ENCODE data around the gene SH2D5.
"Not testable (repeated sequence)": the region's sequence is repeated elsewhere in the genome, so short reads cannot be mapped to it uniquely, and the experiment has no call there.

SH2D5 gene

GRCh38 chr1:20684050-20684620 lies 48.4 kb downstream of the SH2D5 start:
- Mint-ChIP-seq H3K4me1 (ENCODE audit: low read depth) (peaks cover 4% of the 10 kb centered on the region), H3K4me3 (no peak overlapping the region), H3K36me3 (ENCODE audit: low read depth) (no peaks in the 10 kb centered on the region), H3K27me3 (ENCODE audit: low read depth) (peaks cover 42% of the 10 kb centered on the region), H3K9me3 (no peaks in the 10 kb centered on the region), H3K27ac (no peak overlapping the region)
- DNase-seq (ENCODE audit: low spot score): no peak

- H3K9me3 Mint-ChIP-seq: no peaks in the 10 kb centered on the region
- no peak overlapping the region for H3K27ac Mint-ChIP-seq
- H3K4me3 Mint-ChIP-seq: no peak overlapping the region
- no peaks in the 10 kb centered on the region for H3K36me3 Mint-ChIP-seq (ENCODE audit: low read depth)
- peaks cover 8% of the 10 kb centered on the region for H3K4me1 Mint-ChIP-seq (ENCODE audit: low read depth)
- DNase-seq (ENCODE audit: low spot score): no peak
- H3K27me3 Mint-ChIP-seq (ENCODE audit: low read depth): peaks cover 47% of the 10 kb centered on the region
These were observed 48.9 kb downstream of the SH2D5 start for GRCh38 chr1:20683614-20684013.

GRCh38 chr1:20682571-20683236 lies 49.8 kb downstream of the SH2D5 start:
- Mint-ChIP-seq H3K4me3 (no peak overlapping the region), H3K36me3 (ENCODE audit: low read depth) (no peaks in the 10 kb centered on the region), H3K4me1 (ENCODE audit: low read depth) (peaks cover 14% of the 10 kb centered on the region), H3K9me3 (peaks cover 3% of the 10 kb centered on the region), H3K27me3 (ENCODE audit: low read depth) (peaks cover 51% of the 10 kb centered on the region), H3K27ac (no peak overlapping the region)
- DNase-seq (ENCODE audit: low spot score): no peak

GRCh38 chr1:20681999-20682398 lies 50.5 kb downstream of the SH2D5 start:
- Mint-ChIP-seq H3K4me3 (no peak overlapping the region), H3K27ac (no peak overlapping the region), H3K36me3 (ENCODE audit: low read depth) (no peaks in the 10 kb centered on the region), H3K27me3 (ENCODE audit: low read depth) (peaks cover 57% of the 10 kb centered on the region), H3K9me3 (peaks cover 10% of the 10 kb centered on the region), H3K4me1 (ENCODE audit: low read depth) (peaks cover 14% of the 10 kb centered on the region)
- DNase-seq (ENCODE audit: low spot score): no peak

GRCh38 chr1:20680269-20680668 lies 52.2 kb downstream of the SH2D5 start:
- Mint-ChIP-seq H3K9me3 (peaks cover 12% of the 10 kb centered on the region), H3K27me3 (ENCODE audit: low read depth) (peaks cover 64% of the 10 kb centered on the region), H3K36me3 (ENCODE audit: low read depth) (no peaks in the 10 kb centered on the region)

GRCh38 chr1:20678599-20678998 lies 53.9 kb downstream of the SH2D5 start:
- peaks cover 12% of the 10 kb centered on the region for H3K9me3 Mint-ChIP-seq
- H3K27me3 Mint-ChIP-seq (ENCODE audit: low read depth): peaks cover 58% of the 10 kb centered on the region
- peaks cover 14% of the 10 kb centered on the region for H3K4me1 Mint-ChIP-seq (ENCODE audit: low read depth)
- no peaks in the 10 kb centered on the region for H3K36me3 Mint-ChIP-seq (ENCODE audit: low read depth)
- no peak overlapping the region for H3K27ac Mint-ChIP-seq
- peak overlapping the region; percentile 33 for H3K4me3 Mint-ChIP-seq
- DNase-seq (ENCODE audit: low spot score): peak; percentile 17

More at GRCh38 chr1:20680269-20680668, 52.2 kb downstream of the SH2D5 start:
- H3K27ac Mint-ChIP-seq: no peak overlapping the region
- no peak for DNase-seq (ENCODE audit: low spot score)
- peaks cover 14% of the 10 kb centered on the region for H3K4me1 Mint-ChIP-seq (ENCODE audit: low read depth)
- H3K4me3 Mint-ChIP-seq: no peak overlapping the region

GRCh38 chr1:20673626-20674025 lies 58.9 kb downstream of the SH2D5 start:
- H3K27me3 Mint-ChIP-seq (ENCODE audit: low read depth): peaks cover 35% of the 10 kb centered on the region
- not testable (repeated sequence) for H3K36me3 Mint-ChIP-seq (ENCODE audit: low read depth); H3K4me3 Mint-ChIP-seq; H3K4me1 Mint-ChIP-seq (ENCODE audit: low read depth); DNase-seq (ENCODE audit: low spot score); H3K27ac Mint-ChIP-seq
- H3K9me3 Mint-ChIP-seq: peaks cover 12% of the 10 kb centered on the region

- peaks cover 4% of the 10 kb centered on the region for H3K9me3 Mint-ChIP-seq
- H3K36me3 Mint-ChIP-seq (ENCODE audit: low read depth): no peaks in the 10 kb centered on the region
- peaks cover 24% of the 10 kb centered on the region for H3K27me3 Mint-ChIP-seq (ENCODE audit: low read depth)
- H3K4me1 Mint-ChIP-seq (ENCODE audit: low read depth): no peaks in the 10 kb centered on the region
- no peak overlapping the region for H3K4me3 Mint-ChIP-seq
- H3K27ac Mint-ChIP-seq: no peak overlapping the region
- DNase-seq (ENCODE audit: low spot score): no peak
These were observed 60.3 kb downstream of the SH2D5 start for GRCh38 chr1:20672265-20672632.

- peaks cover 18% of the 10 kb centered on the region for H3K27me3 Mint-ChIP-seq (ENCODE audit: low read depth)
- no peak overlapping the region for H3K4me3 Mint-ChIP-seq
- H3K4me1 Mint-ChIP-seq (ENCODE audit: low read depth): peaks cover 5% of the 10 kb centered on the region
- no peaks in the 10 kb centered on the region for H3K9me3 Mint-ChIP-seq
- H3K36me3 Mint-ChIP-seq (ENCODE audit: low read depth): no peaks in the 10 kb centered on the region
- no peak for DNase-seq (ENCODE audit: low spot score)
- no peak overlapping the region for H3K27ac Mint-ChIP-seq
These were observed 61.6 kb downstream of the SH2D5 start for GRCh38 chr1:20670936-20671335.

Measured in T-helper 2 cell treated with Interferon-gamma antibody and Interleukin-4, amounts not matched to agents 5 μg/mL and 100 μg/mL, for 36 hours (primary cell).